Activated naive CD4-positive, alpha-beta T cell treated with anti-CD3 and anti-CD28 coated beads, Interleukin-2, amount 10 ng/mL, durations not matched to agents 7 days and 5 days (primary cell): ENCODE data around the gene IFITM10.
"Not testable (repeated sequence)": the region's sequence is repeated elsewhere in the genome, so short reads cannot be mapped to it uniquely, and the experiment has no call there.

Experiments used
- CTCF ChIA-PET: fragments of 350-600 bp; sonication (Branson Sonifier 250); formaldehyde crosslinking; loops from one replicate; lab custom pipeline; 2021; ENCODE audit warnings: antibody characterized with exemption; lab: Charles Lee
- DNase-seq: peaks from one replicate; pipeline ENCODE4 v3.0.0-alpha.2; 2020
- H3K27ac Mint-ChIP-seq: one replicate; pipeline ENCODE4 v1.8.0; 2021; ENCODE audit warnings: mild to moderate bottlenecking, moderate library complexity, mixed read lengths
- H3K27me3 Mint-ChIP-seq: one replicate; pipeline ENCODE4 v1.8.0; 2021; ENCODE audit warnings: mild to moderate bottlenecking, mixed read lengths
- H3K36me3 Mint-ChIP-seq: one replicate; pipeline ENCODE4 v1.8.0; 2021; ENCODE audit warnings: mixed read lengths
- H3K4me1 Mint-ChIP-seq: one replicate; pipeline ENCODE4 v1.8.0; 2021; ENCODE audit warnings: mixed read lengths
- H3K4me3 Mint-ChIP-seq: one replicate; pipeline ENCODE4 v1.8.0; 2021; ENCODE audit warnings: mild to moderate bottlenecking, moderate library complexity, mixed read lengths
- H3K9me3 Mint-ChIP-seq: one replicate; pipeline ENCODE4 v1.8.0; 2021; ENCODE audit warnings: mixed read lengths

The IFITM10 gene

DNA sequence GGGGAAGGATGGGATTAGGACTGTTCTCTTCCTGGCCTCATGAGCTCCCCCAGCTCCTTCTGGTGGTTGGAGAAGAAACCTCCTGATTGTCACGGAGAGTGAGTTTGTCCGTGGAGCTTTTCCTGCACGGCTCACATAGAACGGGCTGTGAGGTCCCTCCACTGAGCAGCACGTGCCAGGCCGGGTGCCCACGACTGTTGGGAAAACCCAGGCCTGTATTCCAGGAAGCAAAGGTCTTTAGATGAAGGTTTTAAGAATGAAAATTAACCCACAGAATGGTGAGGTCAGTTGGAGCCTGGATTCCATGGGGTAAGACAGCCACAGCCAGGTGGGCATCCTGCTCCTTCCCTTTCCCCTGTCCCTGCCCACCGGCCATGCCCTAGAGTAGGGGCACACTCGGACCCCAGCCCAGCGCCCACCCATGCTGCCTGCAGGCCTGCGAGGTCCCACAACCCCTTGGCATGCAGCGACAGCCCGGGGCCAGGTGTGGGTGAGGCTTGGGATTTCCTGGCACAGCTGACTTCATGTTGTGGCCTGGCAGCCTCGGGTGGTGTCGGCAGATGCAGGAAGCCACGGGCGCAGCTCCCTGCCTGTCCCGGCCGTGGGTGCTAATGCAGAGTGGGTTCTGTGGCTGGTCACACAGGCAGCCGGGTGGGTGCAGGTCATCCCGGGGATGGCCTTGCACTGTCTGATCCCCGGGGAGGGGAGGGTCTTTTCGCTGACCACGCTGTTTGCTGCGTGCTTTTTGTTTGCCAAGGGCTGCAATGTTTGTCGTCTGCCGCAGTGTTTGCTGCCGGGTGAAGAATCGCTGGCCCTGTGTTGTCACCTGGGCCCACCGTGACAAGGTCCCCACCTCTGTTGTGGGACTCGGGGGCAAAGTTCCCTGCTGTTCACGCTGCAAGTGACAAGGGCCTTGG lies 60.9 kb downstream of the IFITM10 start:
- peaks cover 60% of the 10 kb centered on the region for H3K27me3 Mint-ChIP-seq
- H3K4me3 Mint-ChIP-seq, DNase-seq, H3K9me3 Mint-ChIP-seq, H3K27ac Mint-ChIP-seq, H3K4me1 Mint-ChIP-seq, H3K36me3 Mint-ChIP-seq: not testable (repeated sequence)
- CTCF ChIA-PET = interaction anchor here (6.8 kb wide), 1 partner anchor 143 kb away, joined by 341 read pairs; the partner anchor contains the start of gene SYT8

DNA sequence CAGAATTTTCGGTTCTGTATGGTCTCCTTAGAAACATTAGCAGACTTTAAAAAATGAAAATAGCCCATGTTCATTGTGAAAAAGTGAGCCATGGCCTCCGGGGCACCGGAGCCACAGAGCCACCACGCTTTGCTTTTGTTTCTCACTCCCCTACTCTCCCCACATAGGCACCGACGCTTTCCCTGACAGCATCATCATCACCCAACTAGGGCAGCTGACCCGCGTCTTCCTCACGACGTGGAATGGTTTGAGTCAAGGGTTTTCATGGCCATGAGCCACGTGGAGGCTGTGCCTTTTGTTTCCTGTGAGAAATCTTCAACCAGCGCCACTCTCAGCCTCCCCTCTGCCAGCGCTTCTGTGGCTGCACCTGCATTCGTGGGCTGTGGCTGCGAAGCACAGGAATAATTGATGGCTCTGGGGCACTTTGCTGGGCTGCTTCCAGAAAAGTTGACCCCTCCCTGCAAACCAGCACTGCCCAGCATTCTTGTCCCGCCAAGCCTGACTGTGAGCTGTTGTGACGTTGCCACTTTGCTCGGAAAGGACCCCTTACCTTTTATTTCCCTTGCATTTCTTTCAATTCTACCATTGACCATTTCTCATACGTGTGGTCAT lies 62.0 kb downstream of the IFITM10 start:
- H3K4me3 Mint-ChIP-seq, H3K36me3 Mint-ChIP-seq, H3K9me3 Mint-ChIP-seq, H3K4me1 Mint-ChIP-seq, DNase-seq, CTCF ChIA-PET, H3K27ac Mint-ChIP-seq: not testable (repeated sequence)
- peaks cover 56% of the 10 kb centered on the region for H3K27me3 Mint-ChIP-seq

DNA sequence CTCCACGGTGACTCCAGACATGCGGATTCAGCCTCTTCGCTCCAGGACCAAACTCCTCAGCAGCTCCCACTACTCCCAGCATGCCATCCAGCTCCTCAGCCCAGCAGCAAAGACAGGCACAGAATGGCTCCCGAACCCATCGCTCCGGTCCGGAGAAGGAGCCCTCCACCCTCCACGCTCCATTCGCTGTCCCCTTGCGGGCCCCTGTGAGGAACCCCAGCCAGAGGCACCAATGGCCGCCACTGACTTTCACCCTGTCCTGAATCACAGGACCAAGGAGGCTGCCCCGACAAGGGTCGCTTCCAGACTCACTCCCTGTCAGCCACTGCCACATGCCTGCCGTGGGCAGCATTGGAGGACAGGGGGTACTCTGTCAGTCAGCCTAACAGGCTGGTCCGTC lies 64.2 kb downstream of the IFITM10 start:
- H3K27me3 Mint-ChIP-seq = peaks cover 35% of the 10 kb centered on the region
- DNase-seq, H3K9me3 Mint-ChIP-seq, H3K4me1 Mint-ChIP-seq, CTCF ChIA-PET, H3K27ac Mint-ChIP-seq, H3K4me3 Mint-ChIP-seq, H3K36me3 Mint-ChIP-seq: not testable (repeated sequence)

DNA sequence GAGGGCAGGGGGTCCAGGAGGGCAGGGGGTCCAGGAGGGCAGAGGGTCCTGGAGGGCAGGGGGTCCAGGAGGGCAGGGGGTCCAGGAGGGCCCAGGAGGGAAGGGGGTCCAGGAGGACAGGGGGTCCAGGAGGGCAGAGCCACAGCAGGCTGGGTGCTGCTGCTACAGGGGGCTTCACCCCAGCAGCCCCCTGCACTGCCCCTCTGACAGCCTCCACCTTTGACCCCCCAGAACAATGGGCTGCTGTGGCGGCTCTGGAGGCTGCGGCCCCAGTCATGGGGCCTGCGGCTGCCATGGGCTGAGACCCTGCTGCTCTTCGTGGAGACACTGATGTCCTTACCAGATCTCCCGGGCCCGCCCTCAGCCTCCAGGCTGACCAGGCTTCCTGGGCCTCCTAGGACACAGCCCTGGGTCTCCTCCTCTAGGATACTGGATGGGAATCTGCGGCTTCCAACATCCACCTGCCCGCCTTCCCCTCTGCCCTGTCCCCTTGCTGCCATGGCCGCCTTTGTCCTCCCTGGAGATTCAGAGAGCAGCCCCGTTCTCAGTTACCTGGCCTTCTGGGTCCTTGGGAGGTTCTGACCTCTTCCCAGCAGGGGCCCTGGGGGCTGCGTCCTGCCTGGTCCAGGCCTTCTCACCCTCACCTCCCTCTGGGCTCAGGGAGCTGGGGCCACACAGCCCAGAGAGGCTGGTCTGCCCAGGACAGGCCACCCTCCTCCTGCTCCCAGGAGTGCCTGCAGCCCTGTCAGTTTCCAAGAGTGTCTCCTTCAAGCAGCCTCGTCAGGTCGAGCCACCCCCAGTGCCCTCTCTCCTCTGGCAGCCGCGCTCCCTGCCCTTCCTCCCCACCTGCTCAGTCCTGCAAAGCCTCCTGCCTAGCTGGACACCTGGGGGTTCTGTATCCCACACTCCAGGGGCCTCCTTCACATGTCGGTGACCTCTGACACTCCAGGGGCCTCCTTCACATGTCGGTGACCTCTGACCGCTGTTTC lies 65.2 kb downstream of the IFITM10 start:
- DNase-seq, H3K36me3 Mint-ChIP-seq, CTCF ChIA-PET, H3K4me1 Mint-ChIP-seq, H3K9me3 Mint-ChIP-seq, H3K4me3 Mint-ChIP-seq, H3K27ac Mint-ChIP-seq: not testable (repeated sequence)
- H3K27me3 Mint-ChIP-seq = peaks cover 25% of the 10 kb centered on the region

DNA sequence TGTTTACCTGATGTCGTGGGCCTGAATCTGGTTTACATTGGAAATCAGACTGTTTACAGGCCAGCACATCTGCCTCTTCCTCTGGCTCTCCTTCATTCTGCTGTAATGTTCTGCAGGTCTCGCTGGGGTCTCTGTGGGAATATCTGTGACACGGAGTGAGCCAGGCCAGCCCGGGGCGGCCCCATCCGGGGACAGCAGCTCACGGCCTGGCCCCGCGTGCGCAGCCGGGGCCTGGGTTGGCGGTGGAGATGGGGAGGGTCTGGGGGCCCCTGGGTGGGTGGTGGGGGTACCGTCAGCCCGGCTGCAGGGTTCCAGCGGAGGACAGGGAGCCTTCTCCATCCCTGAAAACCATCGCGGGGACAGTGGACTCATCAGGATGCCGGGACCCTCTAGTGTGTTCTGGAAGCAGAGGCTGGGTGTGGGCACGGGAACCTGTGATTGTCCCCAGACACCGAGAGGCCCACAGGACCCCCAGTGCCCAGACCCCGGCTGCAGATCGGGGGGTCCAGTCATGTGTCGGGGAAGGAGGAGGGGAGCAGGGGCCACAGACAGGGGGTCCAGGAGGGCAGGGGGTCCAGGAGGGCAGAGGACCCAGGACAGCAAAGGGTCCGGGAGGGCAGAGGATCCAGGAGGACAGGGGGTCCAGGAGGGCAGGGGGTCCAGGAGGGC lies 66.4 kb downstream of the IFITM10 start:
- CTCF ChIA-PET = interaction anchor here (3.1 kb wide), 1 partner anchor 31 kb away, joined by 10 read pairs; no protein-coding TSS in a partner anchor

DNA sequence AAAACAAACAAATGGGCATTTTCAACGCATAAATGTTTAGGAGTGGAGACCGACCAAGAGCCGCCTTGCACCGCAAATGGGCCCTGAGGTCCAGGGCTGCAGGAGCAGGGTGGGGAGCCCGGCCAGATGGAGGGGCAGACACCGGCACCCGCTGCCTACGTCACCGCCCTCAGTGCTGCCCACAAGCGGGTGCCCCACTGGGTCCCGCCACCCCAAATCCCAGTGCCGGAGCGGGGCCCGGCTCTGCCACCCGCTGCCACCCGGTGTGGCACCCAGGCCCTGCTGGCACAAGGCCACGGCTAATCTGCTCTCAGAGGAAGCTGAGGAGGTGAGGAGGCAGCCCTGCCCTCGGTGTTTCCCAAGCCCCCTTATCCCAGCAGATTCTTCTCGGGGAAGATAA lies 67.2 kb downstream of the IFITM10 start:
- H3K36me3 Mint-ChIP-seq, H3K4me1 Mint-ChIP-seq, H3K9me3 Mint-ChIP-seq, H3K27ac Mint-ChIP-seq, DNase-seq, H3K27me3 Mint-ChIP-seq, H3K4me3 Mint-ChIP-seq: not testable (repeated sequence)
- CTCF ChIA-PET = interaction anchor here (1.1 to 3.1 kb wide), 2 partner anchors 28 to 30 kb away, joined by 4 to 10 read pairs; no protein-coding TSS in a partner anchor

More for the DNA sequence above, 66.4 kb downstream of the IFITM10 start:
- H3K27ac Mint-ChIP-seq, H3K36me3 Mint-ChIP-seq, H3K4me1 Mint-ChIP-seq, DNase-seq, H3K9me3 Mint-ChIP-seq, H3K4me3 Mint-ChIP-seq: not testable (repeated sequence)
- peaks cover 13% of the 10 kb centered on the region for H3K27me3 Mint-ChIP-seq
